NAMALWA (cell line): Measurements from ENCODE around the gene CADM1.

Experiments
- DNase-seq: peaks from one replicate; pipeline ENCODE4 v3.0.0-alpha.2; 2015; ENCODE audit warnings: low spot score

The CADM1 gene

GRCh38 chr11:115398333-115399080 lies 105.7 kb downstream of the CADM1 start:
- no peak for DNase-seq

GRCh38 chr11:115396533-115396932 lies 107.7 kb downstream of the CADM1 start:
- no peak for DNase-seq

- no peak for DNase-seq
These were observed 110.3 kb downstream of the CADM1 start for GRCh38 chr11:115393950-115394349.

GRCh38 chr11:115391598-115391997 lies 112.6 kb downstream of the CADM1 start:
- DNase-seq: no peak

GRCh38 chr11:115391160-115391559 lies 113.1 kb downstream of the CADM1 start:
- DNase-seq: no peak

GRCh38 chr11:115390441-115390840 lies 113.8 kb downstream of the CADM1 start:
- no peak for DNase-seq

DNA sequence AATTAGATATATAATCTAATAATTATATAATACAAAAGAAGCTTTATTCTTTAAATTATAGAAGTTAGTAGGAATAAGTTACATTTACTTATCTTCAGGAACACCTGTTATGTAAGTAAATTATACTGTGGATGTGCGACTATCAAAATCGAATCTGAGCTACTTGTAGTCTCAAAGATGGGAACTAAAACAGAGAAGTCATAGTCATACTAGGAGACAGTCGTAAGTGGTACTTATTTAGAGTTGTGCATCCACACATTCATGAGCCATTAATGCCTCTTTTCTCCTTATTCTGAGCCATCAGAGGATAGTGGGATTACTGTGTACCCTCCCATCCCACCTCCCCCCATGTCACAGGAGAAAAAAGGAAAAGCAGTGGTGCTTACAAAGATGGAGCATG lies 114.4 kb downstream of the CADM1 start:
- DNase-seq: no peak

- no peak for DNase-seq
These were observed 119.0 kb downstream of the CADM1 start for GRCh38 chr11:115385226-115385625.

GRCh38 chr11:115384236-115384635 lies 120.0 kb downstream of the CADM1 start:
- no peak for DNase-seq

GRCh38 chr11:115383431-115383830 lies 120.8 kb downstream of the CADM1 start:
- no peak for DNase-seq

- no peak for DNase-seq
These were observed 124.7 kb downstream of the CADM1 start for GRCh38 chr11:115379528-115379927.

- no peak for DNase-seq
These were observed 125.7 kb downstream of the CADM1 start for GRCh38 chr11:115378557-115378956.

DNA sequence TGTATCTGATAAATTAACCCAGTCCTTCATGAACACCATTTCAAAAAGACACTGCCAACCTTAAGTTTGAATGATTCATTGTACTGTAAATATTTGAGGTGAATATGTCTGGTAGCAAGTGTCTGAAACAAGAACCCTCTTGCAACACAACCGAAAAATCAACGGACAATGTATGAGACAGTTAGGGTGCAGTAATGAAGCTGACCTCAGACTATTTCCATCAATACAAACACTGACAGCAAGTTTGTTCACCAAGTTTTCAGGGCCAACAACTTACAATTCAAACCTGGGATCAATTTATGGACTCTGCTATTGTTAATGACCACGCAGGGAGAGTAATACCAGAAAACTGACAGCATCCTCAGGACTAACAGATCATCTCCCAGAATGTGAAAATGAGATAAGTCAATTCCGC lies 126.3 kb downstream of the CADM1 start:
- no peak for DNase-seq

GRCh38 chr11:115368616-115369015 lies 135.6 kb downstream of the CADM1 start:
- no peak for DNase-seq

DNA sequence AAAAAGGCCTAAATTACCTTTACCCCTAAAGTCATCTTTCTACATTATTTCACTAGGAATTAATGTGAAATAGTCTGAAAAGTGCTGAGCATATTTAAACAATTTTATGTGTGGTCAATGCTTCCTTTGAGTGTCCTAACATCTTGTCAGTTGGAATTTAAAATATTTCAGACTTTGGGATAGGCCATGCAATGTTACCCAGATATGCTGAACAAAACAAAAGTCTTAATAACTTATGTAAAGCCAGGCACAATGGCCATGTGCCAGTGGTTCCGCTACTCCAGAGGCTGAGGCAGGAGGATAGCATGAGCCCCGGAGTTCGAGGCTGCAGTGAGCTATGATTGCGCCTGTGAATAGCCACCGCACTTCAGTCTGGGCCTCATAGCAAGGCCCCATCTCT lies 137.4 kb downstream of the CADM1 start:
- no peak for DNase-seq

- DNase-seq: no peak
These were observed 138.3 kb downstream of the CADM1 start for GRCh38 chr11:115365907-115366306.

DNA sequence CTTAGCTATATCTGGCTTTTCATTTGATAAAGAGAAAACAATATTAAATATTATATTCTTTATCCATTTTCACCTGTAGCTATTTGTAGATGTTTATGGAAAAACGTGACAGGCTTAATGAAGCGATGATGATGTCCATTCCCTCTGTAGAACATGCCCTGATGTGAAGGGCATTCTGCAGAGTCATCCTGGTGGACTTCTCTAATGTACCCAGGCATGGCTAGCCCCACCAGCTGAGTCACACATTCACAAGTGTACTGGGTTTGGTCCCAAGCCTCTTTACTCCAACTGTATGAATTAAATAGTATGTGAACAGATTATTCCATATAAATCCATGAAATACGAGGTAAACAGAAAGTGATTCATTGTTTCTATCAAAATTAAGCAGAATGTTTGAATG lies 139.3 kb downstream of the CADM1 start:
- DNase-seq: no peak

DNA sequence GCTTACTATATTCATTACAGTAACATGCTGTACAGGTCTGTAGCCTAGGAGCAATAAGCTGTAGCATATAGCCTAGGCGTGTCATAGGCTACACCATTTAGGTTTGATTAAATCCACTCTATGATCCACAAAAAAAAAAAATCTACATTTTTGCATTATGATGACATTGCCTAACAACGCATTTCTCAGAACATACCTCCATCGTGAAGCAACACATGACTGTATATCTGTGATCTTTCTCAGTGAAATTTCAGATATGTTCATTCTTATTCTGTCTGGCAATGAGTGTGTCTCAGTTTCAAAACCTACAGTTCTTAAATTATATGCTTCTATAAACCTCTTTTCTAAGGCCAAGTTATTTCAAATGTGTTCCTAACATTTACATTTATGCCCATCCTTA lies 140.3 kb downstream of the CADM1 start:
- DNase-seq: no peak

GRCh38 chr11:115363426-115363825 lies 140.8 kb downstream of the CADM1 start:
- no peak for DNase-seq

DNA sequence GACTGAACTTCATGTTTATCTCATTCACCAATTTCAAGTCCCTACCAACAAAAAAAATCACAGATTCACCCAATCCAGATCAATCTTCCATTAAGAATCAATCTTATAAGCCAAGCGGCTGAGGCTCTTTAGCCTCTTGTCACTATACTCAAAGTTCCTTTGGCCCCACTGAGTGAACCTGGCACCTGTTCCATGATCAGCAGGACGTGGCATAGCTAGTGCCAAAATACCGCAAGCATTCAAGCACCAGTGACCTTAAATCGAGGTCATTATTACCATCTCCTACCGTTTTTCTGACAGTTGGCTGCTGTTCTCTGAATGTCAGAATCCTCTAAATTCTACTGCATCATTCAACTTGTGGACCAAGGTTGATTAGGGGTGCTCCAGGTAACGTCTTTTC lies 141.2 kb downstream of the CADM1 start:
- DNase-seq: no peak

DNA sequence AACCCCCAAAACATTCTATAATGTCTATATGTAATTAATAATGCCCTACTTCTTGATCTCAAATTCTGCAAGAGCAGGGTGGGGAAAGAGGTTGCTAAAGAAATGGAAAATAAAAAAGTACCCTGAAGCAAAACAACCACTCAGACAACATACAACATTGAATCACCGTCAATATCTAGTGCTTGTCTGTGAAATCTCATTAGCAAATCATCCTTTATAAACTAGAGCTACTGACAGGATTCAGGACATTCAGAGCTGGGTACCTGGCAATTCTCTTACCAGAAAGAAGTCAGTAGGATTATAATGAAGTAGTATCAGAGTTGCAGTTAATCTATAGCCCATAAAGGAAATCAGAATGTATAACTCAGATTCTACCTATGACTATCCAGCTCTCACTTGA lies 143.2 kb downstream of the CADM1 start:
- no peak for DNase-seq

DNA sequence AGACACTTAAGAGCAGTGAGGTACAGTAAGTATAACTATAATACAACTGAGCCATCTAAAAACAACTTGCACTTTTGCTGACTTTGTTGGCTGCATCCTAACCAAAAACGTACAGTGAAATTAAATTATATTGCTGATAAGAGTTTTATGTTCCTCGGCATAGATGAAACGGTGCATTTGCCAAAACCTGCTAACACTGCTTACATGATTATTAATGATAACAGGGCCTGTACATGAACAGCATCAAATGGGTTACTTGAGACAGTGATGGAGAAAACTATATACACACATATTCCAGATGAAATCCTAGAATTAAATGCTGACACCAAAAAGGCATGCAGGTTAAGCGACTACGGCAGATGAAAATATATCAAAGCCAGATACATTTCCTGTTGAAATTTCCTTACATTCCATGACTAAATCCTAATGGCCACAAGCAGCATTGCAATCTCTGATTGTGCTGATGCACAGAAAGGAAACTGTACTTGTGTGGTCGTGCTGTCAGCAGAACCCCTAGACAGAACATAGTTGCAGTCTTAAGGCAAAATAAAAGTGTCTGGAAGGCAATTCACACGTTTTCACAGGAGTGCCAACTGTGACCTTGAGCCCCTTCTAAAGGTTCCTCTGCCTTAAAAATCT lies 143.9 kb downstream of the CADM1 start:
- DNase-seq: no peak

DNA sequence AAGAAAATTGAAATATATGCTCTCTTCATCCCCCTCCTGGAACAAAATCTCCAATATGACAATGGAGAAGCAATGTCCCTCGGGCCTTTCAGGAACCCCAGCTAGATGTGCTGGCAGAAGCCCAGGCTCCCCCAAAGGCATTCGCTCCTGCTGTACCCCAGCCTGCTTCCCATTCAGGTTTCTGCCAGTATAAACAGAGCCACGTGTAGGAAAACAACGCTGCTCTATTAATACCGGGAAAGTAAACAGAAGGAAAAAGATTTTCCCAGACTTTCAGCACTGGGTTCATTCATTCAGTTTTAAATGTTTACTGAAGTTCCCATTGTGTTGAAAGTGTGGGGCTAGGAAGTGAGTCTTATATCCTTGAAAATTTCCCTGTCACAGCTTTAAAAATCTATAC lies 147.1 kb downstream of the CADM1 start:
- DNase-seq: no peak
